HUES6 (cell line): ENCODE data around the gene PRKG1.

Source experiments
- H3K27ac ChIP-seq: 2 replicates; pipeline ENCODE4 v1.7.0; 2013; ENCODE audit warnings: low read depth, mild to moderate bottlenecking, low read length, inconsistent platforms
- H3K27me3 ChIP-seq: 2 replicates; pipeline ENCODE4 v1.6.1; 2013; ENCODE audit warnings: low read length; ENCODE audit not compliant: control insufficient read depth, insufficient read depth
- H3K36me3 ChIP-seq: 2 replicates; pipeline ENCODE4 v1.6.1; 2013; ENCODE audit warnings: low read length; ENCODE audit not compliant: control insufficient read depth, insufficient read depth
- H3K4me1 ChIP-seq: 2 replicates; pipeline ENCODE4 v1.6.1; 2013; ENCODE audit warnings: low read length; ENCODE audit not compliant: control insufficient read depth, insufficient read depth
- H3K4me3 ChIP-seq: 2 replicates; pipeline ENCODE4 v1.5.1; 2013; ENCODE audit warnings: low read depth, low read length
- H3K9ac ChIP-seq: one replicate; pipeline ENCODE4 v1.6.1; 2013; ENCODE audit warnings: mild to moderate bottlenecking, low read length
- H3K9me3 ChIP-seq: 2 replicates; pipeline ENCODE4 v1.6.1; 2013; ENCODE audit warnings: low read depth, low read length; ENCODE audit not compliant: control insufficient read depth, insufficient read depth

PRKG1 gene

GRCh38 chr10:51653025-51653424, 578.7 kb downstream of the PRKG1 start:
- no peak overlapping the region for H3K9ac ChIP-seq
- no peak overlapping the region for H3K27ac ChIP-seq
- no peaks in the 10 kb centered on the region for H3K9me3 ChIP-seq
- no peaks in the 10 kb centered on the region for H3K36me3 ChIP-seq
- H3K4me1 ChIP-seq, result no peaks in the 10 kb centered on the region
- no peak overlapping the region for H3K4me3 ChIP-seq
- no peaks in the 10 kb centered on the region for H3K27me3 ChIP-seq

- Histone ChIP-seq H3K36me3 (no peaks in the 10 kb centered on the region), H3K9me3 (no peaks in the 10 kb centered on the region), H3K27ac (no peak overlapping the region), H3K27me3 (no peaks in the 10 kb centered on the region), H3K4me1 (no peaks in the 10 kb centered on the region), H3K9ac (no peak overlapping the region), H3K4me3 (no peak overlapping the region)
Observed at GRCh38 chr10:51654918-51655317, 580.6 kb downstream of the PRKG1 start.

GRCh38 chr10:51656503-51656902, 582.2 kb downstream of the PRKG1 start:
- Histone ChIP-seq H3K36me3 (no peaks in the 10 kb centered on the region), H3K4me3 (no peak overlapping the region), H3K4me1 (no peaks in the 10 kb centered on the region), H3K27me3 (no peaks in the 10 kb centered on the region), H3K27ac (no peak overlapping the region), H3K9me3 (no peaks in the 10 kb centered on the region), H3K9ac (no peak overlapping the region)

- no peak overlapping the region for H3K4me3 ChIP-seq
- H3K4me1 ChIP-seq, result no peaks in the 10 kb centered on the region
- H3K9ac ChIP-seq, result no peak overlapping the region
- H3K9me3 ChIP-seq, result no peaks in the 10 kb centered on the region
- H3K36me3 ChIP-seq, result no peaks in the 10 kb centered on the region
- H3K27me3 ChIP-seq, result no peaks in the 10 kb centered on the region
- no peak overlapping the region for H3K27ac ChIP-seq
Observed at GRCh38 chr10:51658000-51658399, 583.7 kb downstream of the PRKG1 start.

- Histone ChIP-seq H3K4me3 (no peak overlapping the region), H3K36me3 (no peaks in the 10 kb centered on the region), H3K27me3 (no peaks in the 10 kb centered on the region), H3K9me3 (no peaks in the 10 kb centered on the region), H3K27ac (no peak overlapping the region), H3K4me1 (no peaks in the 10 kb centered on the region), H3K9ac (no peak overlapping the region)
Observed at GRCh38 chr10:51659344-51659743, 585.1 kb downstream of the PRKG1 start.

- H3K27me3 ChIP-seq, result no peaks in the 10 kb centered on the region
- H3K9ac ChIP-seq, result no peak overlapping the region
- no peaks in the 10 kb centered on the region for H3K4me1 ChIP-seq
- H3K4me3 ChIP-seq, result no peak overlapping the region
- no peaks in the 10 kb centered on the region for H3K36me3 ChIP-seq
- H3K27ac ChIP-seq, result no peak overlapping the region
- no peaks in the 10 kb centered on the region for H3K9me3 ChIP-seq
Observed at GRCh38 chr10:51663086-51663485, 588.8 kb downstream of the PRKG1 start.

GRCh38 chr10:51666456-51666855, 592.2 kb downstream of the PRKG1 start:
- Histone ChIP-seq H3K27me3 (no peaks in the 10 kb centered on the region), H3K4me1 (no peaks in the 10 kb centered on the region), H3K9ac (no peak overlapping the region), H3K27ac (no peak overlapping the region), H3K36me3 (no peaks in the 10 kb centered on the region), H3K9me3 (no peaks in the 10 kb centered on the region), H3K4me3 (no peak overlapping the region)

GRCh38 chr10:51667678-51668335, 593.5 kb downstream of the PRKG1 start:
- Histone ChIP-seq H3K27ac (no peak overlapping the region), H3K9ac (no peak overlapping the region), H3K9me3 (peaks cover 7% of the 10 kb centered on the region; the same call in 1 of the 2 replicates), H3K27me3 (no peaks in the 10 kb centered on the region), H3K36me3 (no peaks in the 10 kb centered on the region), H3K4me3 (no peak overlapping the region), H3K4me1 (no peaks in the 10 kb centered on the region)

- Histone ChIP-seq H3K27ac (no peak overlapping the region), H3K9me3 (peaks cover 7% of the 10 kb centered on the region; the same call in 1 of the 2 replicates), H3K4me1 (no peaks in the 10 kb centered on the region), H3K36me3 (no peaks in the 10 kb centered on the region), H3K9ac (no peak overlapping the region), H3K4me3 (no peak overlapping the region), H3K27me3 (no peaks in the 10 kb centered on the region)
Observed at GRCh38 chr10:51668336-51668689, 594.0 kb downstream of the PRKG1 start.

- Histone ChIP-seq H3K4me1 (no peaks in the 10 kb centered on the region), H3K27me3 (no peaks in the 10 kb centered on the region), H3K4me3 (no peak overlapping the region), H3K36me3 (no peaks in the 10 kb centered on the region), H3K9ac (no peak overlapping the region), H3K27ac (no peak overlapping the region), H3K9me3 (peaks cover 7% of the 10 kb centered on the region; the same call in 1 of the 2 replicates)
Observed at GRCh38 chr10:51669041-51669440, 594.8 kb downstream of the PRKG1 start.

- no peaks in the 10 kb centered on the region for H3K36me3 ChIP-seq
- no peaks in the 10 kb centered on the region for H3K27me3 ChIP-seq
- H3K4me3 ChIP-seq, result no peak overlapping the region
- H3K27ac ChIP-seq, result no peak overlapping the region
- no peaks in the 10 kb centered on the region for H3K4me1 ChIP-seq
- no peak overlapping the region for H3K9ac ChIP-seq
- peaks cover 7% of the 10 kb centered on the region; the same call in 1 of the 2 replicates for H3K9me3 ChIP-seq
Observed at GRCh38 chr10:51672039-51672535, 597.8 kb downstream of the PRKG1 start.
